ENCODE results near the gene MOSPD2.

- TF ChIP-seq RARB (CRISPR knock-in tag; IDR thresholded peaks at IDR 0.05) (no peak), ZNF70 (CRISPR knock-in tag; IDR thresholded peaks at IDR 0.05) (no peak), CREB5 (CRISPR knock-in tag; IDR thresholded peaks at IDR 0.05; ENCODE audit: low read depth) (no peak), PATZ1 (CRISPR knock-in tag; IDR thresholded peaks at IDR 0.05; ENCODE audit: borderline replicate concordance) (no peak), GLIS3 (CRISPR knock-in tag; IDR thresholded peaks at IDR 0.05) (no peak), ISL1 (CRISPR knock-in tag; IDR thresholded peaks at IDR 0.05) (no peak)
Observed at GRCh38 chrX:14832151-14832550, 41.1 kb upstream of the MOSPD2 start.
